ENCODE measurements around the gene CACNA1E.
"Not testable (repeated sequence)": the region's sequence is repeated elsewhere in the genome, so short reads cannot be mapped to it uniquely, and the experiment has no call there.

Gene CACNA1E

GRCh38 chr1:181832173-181832880, 349.0 kb downstream of the CACNA1E start:
- DNase-seq, result not testable (repeated sequence)

- DNase-seq, result no peak
These were observed 362.8 kb downstream of the CACNA1E start for GRCh38 chr1:181846001-181846645.

- DNase-seq, result peak; percentile 10
These were observed 363.4 kb downstream of the CACNA1E start for GRCh38 chr1:181846681-181847080.

- DNase-seq, result no peak
These were observed 365.8 kb downstream of the CACNA1E start for GRCh38 chr1:181849071-181849470.

GRCh38 chr1:181854212-181854611, 370.9 kb downstream of the CACNA1E start:
- DNase-seq, result not testable (repeated sequence)

- no peak for DNase-seq
These were observed 372.1 kb downstream of the CACNA1E start for GRCh38 chr1:181855380-181855779.
